ENCODE results near the gene CEACAM20. TPM values are rescaled to one million over a fixed set of nuclear protein-coding genes. Genes with fewer than 3 reads are reported as not detected.

The CEACAM20 gene
- total RNA-seq, 4 donors from 2014 or later = 0.40 TPM; not detected in 3

GRCh38 chr19:44527554-44527953 lies 1.9 kb downstream of the CEACAM20 start:
- 66% methylated on average over 7 of the region's 7 CpGs for WGBS
- Histone ChIP-seq H3K9me3 (no peaks in the 10 kb centered on the region), H3K27me3 (peaks cover 21% of the 10 kb centered on the region), H3K27ac (no peak overlapping the region), H3K4me1 (no peaks in the 10 kb centered on the region), H3K4me3 (no peak overlapping the region), H3K36me3 (no peaks in the 10 kb centered on the region)
- TF ChIP-seq EP300 (IDR thresholded peaks at IDR 0.05) = no peak
- TF ChIP-seq CTCF (IDR thresholded peaks at IDR 0.05) = no peak
- TF ChIP-seq POLR2A (IDR thresholded peaks at IDR 0.05) = no peak
- no peak for TF ChIP-seq POLR2AphosphoS5 (IDR thresholded peaks at IDR 0.05)
- no peak for DNase-seq (ENCODE audit: low spot score in 2 of 2)

- H3K36me3 ChIP-seq = no peaks in the 10 kb centered on the region
- 22% methylated on average over 3 of the region's 4 CpGs for WGBS
- DNase-seq (ENCODE audit: low spot score in 2 of 2) = no peak
- no peak for TF ChIP-seq CTCF (IDR thresholded peaks at IDR 0.05)
- no peak for TF ChIP-seq POLR2A (IDR thresholded peaks at IDR 0.05)
- TF ChIP-seq POLR2AphosphoS5 (IDR thresholded peaks at IDR 0.05) = no peak
- TF ChIP-seq EP300 (IDR thresholded peaks at IDR 0.05) = no peak
- H3K9me3 ChIP-seq = no peaks in the 10 kb centered on the region
- H3K4me1 ChIP-seq = no peaks in the 10 kb centered on the region
- no peak overlapping the region for H3K4me3 ChIP-seq
- peaks cover 17% of the 10 kb centered on the region for H3K27me3 ChIP-seq
- no peak overlapping the region for H3K27ac ChIP-seq
These were observed 3.6 kb downstream of the CEACAM20 start for GRCh38 chr19:44525721-44526430.

- Histone ChIP-seq H3K4me1 (no peaks in the 10 kb centered on the region), H3K9me3 (no peaks in the 10 kb centered on the region), H3K27ac (no peak overlapping the region), H3K36me3 (no peaks in the 10 kb centered on the region), H3K4me3 (no peak overlapping the region), H3K27me3 (peaks cover 10% of the 10 kb centered on the region)
- 88% methylated on average over 2 of the region's 2 CpGs for WGBS
- DNase-seq (ENCODE audit: low spot score in 2 of 2) = no peak
- TF ChIP-seq CTCF (IDR thresholded peaks at IDR 0.05) (no peak), EP300 (IDR thresholded peaks at IDR 0.05) (no peak), POLR2A (IDR thresholded peaks at IDR 0.05) (no peak), POLR2AphosphoS5 (IDR thresholded peaks at IDR 0.05) (no peak)
These were observed 8.1 kb downstream of the CEACAM20 start for GRCh38 chr19:44521370-44521769.

GRCh38 chr19:44517146-44517545 lies 12.3 kb downstream of the CEACAM20 start:
- Histone ChIP-seq H3K27me3 (no peaks in the 10 kb centered on the region), H3K27ac (no peak overlapping the region), H3K4me1 (no peaks in the 10 kb centered on the region), H3K9me3 (peaks cover 5% of the 10 kb centered on the region), H3K4me3 (no peak overlapping the region), H3K36me3 (no peaks in the 10 kb centered on the region)
- WGBS = 81% methylated on average over 7 of the region's 7 CpGs
- no peak for TF ChIP-seq EP300 (IDR thresholded peaks at IDR 0.05)
- TF ChIP-seq POLR2AphosphoS5 (IDR thresholded peaks at IDR 0.05) = no peak
- TF ChIP-seq CTCF (IDR thresholded peaks at IDR 0.05) = no peak
- no peak for TF ChIP-seq POLR2A (IDR thresholded peaks at IDR 0.05)
- no peak for DNase-seq (ENCODE audit: low spot score in 2 of 2)

- no peaks in the 10 kb centered on the region for H3K36me3 ChIP-seq
- H3K4me3 ChIP-seq = no peak overlapping the region
- H3K27ac ChIP-seq = no peak overlapping the region
- no peaks in the 10 kb centered on the region for H3K4me1 ChIP-seq
- DNase-seq (ENCODE audit: low spot score in 2 of 2) = no peak
- peaks cover 5% of the 10 kb centered on the region for H3K27me3 ChIP-seq
- peaks cover 5% of the 10 kb centered on the region for H3K9me3 ChIP-seq
- TF ChIP-seq EP300 (IDR thresholded peaks at IDR 0.05) (no peak), POLR2AphosphoS5 (IDR thresholded peaks at IDR 0.05) (no peak), CTCF (IDR thresholded peaks at IDR 0.05) (no peak), POLR2A (IDR thresholded peaks at IDR 0.05) (no peak)
- 94% methylated on average over 1 of the region's 1 CpG for WGBS
These were observed 13.6 kb downstream of the CEACAM20 start for GRCh38 chr19:44515907-44516306.
